ENCODE measurements around the gene AJAP1.

The AJAP1 gene

DNA sequence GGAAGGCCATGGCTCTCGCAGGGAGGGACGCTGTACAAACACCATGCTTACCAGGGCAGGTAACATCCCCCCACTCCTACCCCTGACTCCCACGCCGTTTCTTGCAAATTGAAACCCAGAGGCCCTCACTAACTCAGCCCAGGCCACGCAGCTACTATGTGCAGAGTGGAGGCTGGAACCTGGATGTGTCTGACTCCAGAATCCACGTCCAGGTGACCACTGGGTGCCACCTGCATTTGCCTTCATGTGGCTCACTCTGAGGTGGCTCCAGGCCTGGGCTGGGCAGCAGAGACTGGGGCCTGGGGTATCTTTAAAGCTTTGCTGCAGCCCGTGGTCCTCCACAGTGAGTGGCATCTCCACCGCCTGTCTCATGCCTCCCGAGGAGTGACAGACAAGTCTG is 29.6 kb upstream of the AJAP1 start:
- no peak overlapping the region for H3K4me3 ChIP-seq (ENCODE audit: low read depth, low read length)
- TF ChIP-seq, protein P1, sequence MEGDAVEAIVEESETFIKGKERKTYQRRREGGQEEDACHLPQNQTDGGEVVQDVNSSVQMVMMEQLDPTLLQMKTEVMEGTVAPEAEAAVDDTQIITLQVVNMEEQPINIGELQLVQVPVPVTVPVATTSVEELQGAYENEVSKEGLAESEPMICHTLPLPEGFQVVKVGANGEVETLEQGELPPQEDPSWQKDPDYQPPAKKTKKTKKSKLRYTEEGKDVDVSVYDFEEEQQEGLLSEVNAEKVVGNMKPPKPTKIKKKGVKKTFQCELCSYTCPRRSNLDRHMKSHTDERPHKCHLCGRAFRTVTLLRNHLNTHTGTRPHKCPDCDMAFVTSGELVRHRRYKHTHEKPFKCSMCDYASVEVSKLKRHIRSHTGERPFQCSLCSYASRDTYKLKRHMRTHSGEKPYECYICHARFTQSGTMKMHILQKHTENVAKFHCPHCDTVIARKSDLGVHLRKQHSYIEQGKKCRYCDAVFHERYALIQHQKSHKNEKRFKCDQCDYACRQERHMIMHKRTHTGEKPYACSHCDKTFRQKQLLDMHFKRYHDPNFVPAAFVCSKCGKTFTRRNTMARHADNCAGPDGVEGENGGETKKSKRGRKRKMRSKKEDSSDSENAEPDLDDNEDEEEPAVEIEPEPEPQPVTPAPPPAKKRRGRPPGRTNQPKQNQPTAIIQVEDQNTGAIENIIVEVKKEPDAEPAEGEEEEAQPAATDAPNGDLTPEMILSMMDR (IDR thresholded peaks at IDR 0.05; ENCODE audit: low read depth, low read length): no peak

DNA sequence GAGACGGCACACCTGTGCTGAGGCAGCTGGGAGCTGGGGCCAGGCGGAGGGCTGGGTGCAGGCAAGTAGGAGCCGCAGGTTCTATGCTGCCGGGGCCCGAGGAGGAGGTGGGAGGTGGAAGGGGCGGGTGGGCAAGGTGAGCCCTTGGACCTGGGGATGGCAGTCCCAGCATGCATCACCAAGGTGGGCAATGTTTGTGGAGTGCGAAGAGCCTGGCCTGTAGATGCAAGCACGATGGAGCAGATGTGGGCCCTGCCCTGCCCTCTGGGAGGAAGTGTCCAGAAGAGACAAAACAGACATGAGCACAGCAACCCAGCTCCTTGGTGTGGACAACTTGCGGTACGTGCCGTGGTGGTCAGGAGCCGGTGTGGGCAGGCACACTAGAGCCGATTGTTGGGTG is 28.3 kb upstream of the AJAP1 start:
- TF ChIP-seq, protein P1 (IDR thresholded peaks at IDR 0.05; ENCODE audit: low read depth, low read length): no peak

DNA sequence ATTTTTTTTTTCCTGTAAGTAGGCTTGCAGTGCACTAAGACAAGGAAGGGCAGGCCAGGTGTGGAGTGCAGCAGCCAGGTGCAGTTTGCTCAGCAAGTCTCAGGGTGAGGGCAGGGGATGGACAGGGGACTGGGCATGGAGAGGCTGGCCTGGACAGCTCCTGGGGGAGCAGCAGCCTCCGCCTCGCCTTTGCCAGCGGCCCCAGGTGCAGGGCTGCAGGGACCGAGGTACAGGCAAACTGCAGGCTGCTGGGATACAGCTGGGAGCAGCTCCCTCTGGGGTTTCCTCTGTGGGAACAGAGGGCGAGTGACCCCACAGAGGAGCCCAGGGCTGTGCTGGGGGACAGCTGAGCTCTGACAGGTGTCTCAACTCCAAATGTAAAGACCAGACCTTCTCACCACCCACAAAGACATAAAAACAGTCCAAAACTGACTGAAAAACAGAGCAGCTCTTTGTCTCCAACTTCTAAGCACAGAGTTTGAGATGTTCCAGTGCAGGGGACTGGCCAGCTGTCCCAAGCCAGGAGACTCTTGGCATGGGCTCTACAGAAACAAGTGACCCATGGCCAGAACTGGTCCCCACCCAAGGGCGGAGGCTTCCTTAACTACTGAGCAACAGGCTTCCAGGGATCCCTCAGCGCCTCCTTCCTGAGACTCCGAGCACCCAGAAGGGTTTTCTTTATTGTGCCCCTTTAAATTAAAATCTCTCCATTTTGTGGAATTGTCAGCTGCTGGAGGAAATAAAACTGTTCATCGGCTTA is 27.7 kb upstream of the AJAP1 start:
- no peak overlapping the region for H3K4me3 ChIP-seq (ENCODE audit: low read depth, low read length)
- TF ChIP-seq, protein P1 (IDR thresholded peaks at IDR 0.05; ENCODE audit: low read depth, low read length): no peak

More for the DNA sequence above, 28.3 kb upstream of the AJAP1 start:
- H3K4me3 ChIP-seq (ENCODE audit: low read depth, low read length): no peak overlapping the region

DNA sequence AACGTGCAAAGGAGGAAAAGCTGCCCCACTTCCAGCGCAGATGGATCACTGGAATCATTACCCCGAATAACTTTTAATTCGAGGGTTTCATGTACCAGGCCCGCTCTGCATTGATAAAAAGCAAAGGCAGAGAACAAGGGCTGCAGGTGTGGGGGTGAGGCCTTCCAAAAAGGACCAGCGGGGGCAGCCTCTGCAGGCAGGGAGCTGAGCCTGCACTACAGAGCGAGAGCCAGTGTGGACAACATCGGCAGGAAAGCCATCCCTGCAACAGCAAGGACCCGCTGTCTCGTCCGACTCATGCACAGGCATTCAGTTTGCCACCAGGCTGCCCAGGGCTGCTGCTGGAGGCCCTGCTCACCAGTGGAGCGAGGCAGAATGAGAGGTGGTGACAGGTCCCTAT is 27.1 kb upstream of the AJAP1 start:
- TF ChIP-seq, protein P1 (IDR thresholded peaks at IDR 0.05; ENCODE audit: low read depth, low read length): no peak
- H3K4me3 ChIP-seq (ENCODE audit: low read depth, low read length): no peak overlapping the region

DNA sequence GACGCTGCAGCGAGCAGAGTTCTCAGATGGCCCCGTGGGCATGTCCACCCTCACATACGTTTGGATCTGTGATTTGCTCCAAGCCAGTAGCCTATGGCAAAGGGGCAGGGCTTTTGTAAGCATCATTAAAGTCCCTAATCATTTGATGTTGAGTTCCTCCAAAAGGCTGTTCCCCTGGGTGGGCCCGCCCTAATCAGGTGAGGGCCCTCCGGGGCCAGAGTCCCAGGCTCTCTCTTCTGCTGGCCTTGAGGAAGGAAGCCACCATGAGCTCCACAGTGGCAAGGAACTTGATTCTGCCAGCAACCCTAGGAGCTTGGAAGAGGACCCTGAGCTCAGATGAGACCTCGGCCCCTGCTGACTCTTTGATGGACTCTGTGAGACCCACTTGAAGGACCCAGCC is 25.4 kb upstream of the AJAP1 start:
- no peak overlapping the region for H3K4me3 ChIP-seq (ENCODE audit: low read depth, low read length)
- TF ChIP-seq, protein P1 (IDR thresholded peaks at IDR 0.05; ENCODE audit: low read depth, low read length): no peak

DNA sequence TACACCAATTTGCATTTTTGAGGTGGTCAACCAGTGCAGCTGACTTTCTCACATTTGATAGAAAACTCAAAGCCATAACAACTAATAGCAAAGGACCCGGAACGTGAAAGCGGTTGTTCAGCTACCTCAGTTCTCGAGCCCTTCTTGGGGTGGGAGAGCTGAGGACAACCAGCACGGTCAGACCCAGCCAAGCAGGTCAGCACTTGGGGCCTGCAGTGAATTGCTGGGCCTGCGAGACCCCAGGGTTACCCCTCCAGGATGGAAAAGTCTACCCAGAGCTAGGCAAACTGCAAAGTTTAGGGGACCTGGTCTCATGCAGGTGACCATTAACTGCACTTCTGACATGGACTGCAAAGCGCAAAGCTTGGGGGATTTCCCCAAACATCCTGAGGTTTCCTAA is 23.8 kb upstream of the AJAP1 start:
- TF ChIP-seq, protein P1 (IDR thresholded peaks at IDR 0.05; ENCODE audit: low read depth, low read length): no peak

DNA sequence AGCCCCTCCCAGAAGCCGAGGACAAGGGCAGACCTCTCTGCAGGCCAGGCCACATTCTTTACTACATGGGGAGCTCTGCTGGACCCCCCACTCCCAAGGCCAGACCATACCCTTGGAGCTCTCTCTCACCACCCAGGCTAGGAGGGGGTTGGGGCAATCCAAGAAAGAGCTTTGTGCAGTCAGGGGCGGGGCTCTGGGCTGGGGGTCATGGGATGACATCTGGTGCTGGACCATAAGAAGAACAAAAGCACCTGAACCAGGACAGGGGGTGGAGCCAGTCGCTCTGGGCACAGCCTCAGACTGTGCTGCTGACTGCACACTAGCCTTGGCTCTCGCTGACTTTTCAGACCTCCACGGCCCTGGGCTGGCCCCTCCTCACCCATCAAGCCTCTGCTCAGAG is 23.1 kb upstream of the AJAP1 start:
- H3K4me3 ChIP-seq (ENCODE audit: low read depth, low read length): no peak overlapping the region
- TF ChIP-seq, protein P1 (IDR thresholded peaks at IDR 0.05; ENCODE audit: low read depth, low read length): no peak

More for the DNA sequence above, 23.8 kb upstream of the AJAP1 start:
- H3K4me3 ChIP-seq (ENCODE audit: low read depth, low read length): no peak overlapping the region
